Measurements from ENCODE around the gene RRP12.

RRP12 gene

DNA sequence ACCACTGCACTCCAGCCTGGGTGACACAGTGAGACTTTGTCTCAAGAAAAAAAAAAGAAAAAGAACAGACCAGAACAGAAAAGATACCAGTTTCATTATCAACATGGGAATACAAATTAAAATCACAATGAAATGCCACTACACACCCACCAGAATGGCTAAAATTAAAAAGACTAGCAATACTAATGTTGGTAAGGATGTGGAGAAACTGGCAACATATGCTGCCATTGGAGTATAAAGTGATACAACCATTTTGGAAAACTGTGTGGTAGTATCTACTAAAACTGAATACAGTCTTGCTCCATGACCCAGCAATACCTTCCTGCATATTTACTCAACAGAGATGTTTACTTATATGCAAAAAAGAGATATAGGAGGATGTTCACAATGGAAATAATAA lies 2.9 kb upstream of the RRP12 start:
- TF ChIP-seq NFIC (IDR thresholded peaks at IDR 0.05) (no peak), TCF12 (IDR thresholded peaks at IDR 0.05; ENCODE audit: low read depth) (no peak), FOXM1 (IDR thresholded peaks at IDR 0.05; ENCODE audit: borderline replicate concordance, low read depth) (no peak), TEAD4 (IDR thresholded peaks at IDR 0.05) (no peak), EGR1 (IDR thresholded peaks at IDR 0.05) (no peak), YY1 (IDR thresholded peaks at IDR 0.05; ENCODE audit: low read depth) (no peak), CREB1 (IDR thresholded peaks at IDR 0.05; ENCODE audit: low read depth) (no peak), CEBPB (IDR thresholded peaks at IDR 0.05) (no peak), RAD21 (IDR thresholded peaks at IDR 0.05; ENCODE audit: low read depth) (no peak), EP300 (IDR thresholded peaks at IDR 0.05; ENCODE audit: borderline replicate concordance) (no peak), ZBTB7A (IDR thresholded peaks at IDR 0.05; ENCODE audit: low read depth) (no peak), TAF1 (IDR thresholded peaks at IDR 0.05; ENCODE audit: low read depth) (no peak)
- TF ChIP-seq, protein P1, sequence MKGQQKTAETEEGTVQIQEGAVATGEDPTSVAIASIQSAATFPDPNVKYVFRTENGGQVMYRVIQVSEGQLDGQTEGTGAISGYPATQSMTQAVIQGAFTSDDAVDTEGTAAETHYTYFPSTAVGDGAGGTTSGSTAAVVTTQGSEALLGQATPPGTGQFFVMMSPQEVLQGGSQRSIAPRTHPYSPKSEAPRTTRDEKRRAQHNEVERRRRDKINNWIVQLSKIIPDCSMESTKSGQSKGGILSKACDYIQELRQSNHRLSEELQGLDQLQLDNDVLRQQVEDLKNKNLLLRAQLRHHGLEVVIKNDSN (IDR thresholded peaks at IDR 0.05): no peak
- TF ChIP-seq, protein P2, sequence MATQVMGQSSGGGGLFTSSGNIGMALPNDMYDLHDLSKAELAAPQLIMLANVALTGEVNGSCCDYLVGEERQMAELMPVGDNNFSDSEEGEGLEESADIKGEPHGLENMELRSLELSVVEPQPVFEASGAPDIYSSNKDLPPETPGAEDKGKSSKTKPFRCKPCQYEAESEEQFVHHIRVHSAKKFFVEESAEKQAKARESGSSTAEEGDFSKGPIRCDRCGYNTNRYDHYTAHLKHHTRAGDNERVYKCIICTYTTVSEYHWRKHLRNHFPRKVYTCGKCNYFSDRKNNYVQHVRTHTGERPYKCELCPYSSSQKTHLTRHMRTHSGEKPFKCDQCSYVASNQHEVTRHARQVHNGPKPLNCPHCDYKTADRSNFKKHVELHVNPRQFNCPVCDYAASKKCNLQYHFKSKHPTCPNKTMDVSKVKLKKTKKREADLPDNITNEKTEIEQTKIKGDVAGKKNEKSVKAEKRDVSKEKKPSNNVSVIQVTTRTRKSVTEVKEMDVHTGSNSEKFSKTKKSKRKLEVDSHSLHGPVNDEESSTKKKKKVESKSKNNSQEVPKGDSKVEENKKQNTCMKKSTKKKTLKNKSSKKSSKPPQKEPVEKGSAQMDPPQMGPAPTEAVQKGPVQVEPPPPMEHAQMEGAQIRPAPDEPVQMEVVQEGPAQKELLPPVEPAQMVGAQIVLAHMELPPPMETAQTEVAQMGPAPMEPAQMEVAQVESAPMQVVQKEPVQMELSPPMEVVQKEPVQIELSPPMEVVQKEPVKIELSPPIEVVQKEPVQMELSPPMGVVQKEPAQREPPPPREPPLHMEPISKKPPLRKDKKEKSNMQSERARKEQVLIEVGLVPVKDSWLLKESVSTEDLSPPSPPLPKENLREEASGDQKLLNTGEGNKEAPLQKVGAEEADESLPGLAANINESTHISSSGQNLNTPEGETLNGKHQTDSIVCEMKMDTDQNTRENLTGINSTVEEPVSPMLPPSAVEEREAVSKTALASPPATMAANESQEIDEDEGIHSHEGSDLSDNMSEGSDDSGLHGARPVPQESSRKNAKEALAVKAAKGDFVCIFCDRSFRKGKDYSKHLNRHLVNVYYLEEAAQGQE (IDR thresholded peaks at IDR 0.05; ENCODE audit: low read depth): no peak
- TF ChIP-seq, protein P3, sequence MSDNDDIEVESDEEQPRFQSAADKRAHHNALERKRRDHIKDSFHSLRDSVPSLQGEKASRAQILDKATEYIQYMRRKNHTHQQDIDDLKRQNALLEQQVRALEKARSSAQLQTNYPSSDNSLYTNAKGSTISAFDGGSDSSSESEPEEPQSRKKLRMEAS (IDR thresholded peaks at IDR 0.05): no peak

DNA sequence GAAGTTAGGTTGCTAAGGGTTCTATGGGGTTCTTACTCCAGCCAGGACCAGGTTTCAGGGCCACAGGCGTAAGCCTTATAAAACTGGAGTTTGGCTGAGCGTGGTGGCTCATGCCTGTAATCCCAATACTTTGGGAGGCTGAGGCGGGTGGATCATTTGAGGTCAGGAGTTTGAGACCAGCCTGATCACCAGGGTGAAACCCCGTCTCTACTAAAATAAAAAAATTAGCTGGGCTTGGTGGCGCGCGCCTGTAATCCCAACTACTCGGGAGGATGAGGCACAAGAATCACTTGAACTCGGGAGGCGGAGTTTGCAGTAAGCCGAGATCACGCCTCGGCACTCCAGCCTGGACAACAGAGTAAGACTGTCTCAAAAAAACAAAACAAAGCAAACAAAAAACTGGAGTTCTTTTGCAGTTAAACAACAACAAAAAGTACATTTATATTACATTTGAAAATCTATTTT lies 347 bp upstream of the RRP12 start:
- TF ChIP-seq CREB1 (IDR thresholded peaks at IDR 0.05; ENCODE audit: low read depth) (no peak), ZBTB7A (IDR thresholded peaks at IDR 0.05; ENCODE audit: low read depth) (no peak), TCF12 (IDR thresholded peaks at IDR 0.05; ENCODE audit: low read depth) (no peak), TEAD4 (IDR thresholded peaks at IDR 0.05) (no peak), NFIC (IDR thresholded peaks at IDR 0.05) (no peak), RAD21 (IDR thresholded peaks at IDR 0.05; ENCODE audit: low read depth) (no peak), YY1 (IDR thresholded peaks at IDR 0.05; ENCODE audit: low read depth) (no peak), TAF1 (IDR thresholded peaks at IDR 0.05; ENCODE audit: low read depth) (no peak), FOXM1 (IDR thresholded peaks at IDR 0.05; ENCODE audit: borderline replicate concordance, low read depth) (no peak), CEBPB (IDR thresholded peaks at IDR 0.05) (no peak), EGR1 (IDR thresholded peaks at IDR 0.05) (no peak), EP300 (IDR thresholded peaks at IDR 0.05; ENCODE audit: borderline replicate concordance) (no peak)
- TF ChIP-seq, protein P3 (IDR thresholded peaks at IDR 0.05): no peak
- TF ChIP-seq, protein P1 (IDR thresholded peaks at IDR 0.05): no peak
- TF ChIP-seq, protein P2 (IDR thresholded peaks at IDR 0.05; ENCODE audit: low read depth): no peak

DNA sequence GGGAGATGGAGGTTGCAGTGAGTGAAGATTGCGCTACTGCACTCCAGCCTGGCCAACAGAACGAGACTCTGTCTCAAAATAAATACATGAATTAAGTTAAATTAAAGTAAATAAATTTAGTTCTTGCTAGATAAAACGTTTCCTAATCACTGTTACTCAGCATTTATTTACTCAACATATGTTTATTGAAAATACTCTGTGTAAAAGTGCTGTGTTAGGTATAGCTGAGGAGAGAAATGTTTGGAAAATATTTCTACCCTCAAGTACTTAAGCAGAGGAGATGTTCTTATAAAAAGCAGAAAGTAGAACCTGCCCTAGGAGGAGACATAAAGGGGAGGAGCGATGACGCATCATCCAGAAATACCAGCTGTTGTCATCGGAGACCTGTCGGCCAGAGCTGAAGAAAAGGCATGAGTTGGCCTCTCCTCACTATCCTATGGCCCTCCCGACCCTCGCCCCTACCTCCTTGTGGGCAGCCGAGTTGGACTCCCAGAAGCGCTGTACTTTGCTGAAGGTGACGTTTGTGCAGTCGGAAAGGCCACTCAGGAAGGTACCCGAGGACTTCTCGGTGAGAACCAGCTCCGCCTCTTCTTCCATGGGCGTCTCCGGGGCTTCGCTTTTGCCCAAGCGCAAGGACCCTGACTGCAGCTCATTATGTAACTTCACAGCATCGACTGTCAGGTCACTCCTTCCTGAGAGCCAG lies 1.1 kb downstream of the RRP12 start:
- TF ChIP-seq CREB1 (IDR thresholded peaks at IDR 0.05; ENCODE audit: low read depth) (peak; percentile 30; the same call in 1 of the 2 replicates), CEBPB (IDR thresholded peaks at IDR 0.05) (no peak)

DNA sequence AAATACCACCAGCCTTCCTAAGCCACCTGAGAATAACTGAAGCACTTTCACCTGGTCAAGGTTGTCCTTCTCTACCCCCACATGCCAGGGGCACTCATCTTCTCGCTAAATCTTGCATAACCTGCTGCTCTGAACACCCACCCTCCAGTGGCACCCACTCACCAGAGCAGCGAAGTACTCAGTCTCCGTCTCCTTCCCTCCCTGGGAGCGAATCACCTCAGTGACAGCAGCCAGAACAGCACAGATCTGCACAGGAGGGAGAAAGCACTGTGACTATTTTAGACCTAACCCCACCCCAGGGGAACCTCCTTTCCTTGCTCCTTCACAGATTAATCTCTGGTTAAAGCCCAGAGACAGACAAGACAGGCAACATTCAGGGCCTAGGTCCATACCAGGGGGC lies 5.1 kb downstream of the RRP12 start:
- TF ChIP-seq CEBPB (IDR thresholded peaks at IDR 0.05): no peak
- TF ChIP-seq, protein P2 (IDR thresholded peaks at IDR 0.05; ENCODE audit: low read depth): no peak
- TF ChIP-seq RAD21 (IDR thresholded peaks at IDR 0.05; ENCODE audit: low read depth): no peak
- TF ChIP-seq YY1 (IDR thresholded peaks at IDR 0.05; ENCODE audit: low read depth): no peak
- no peak for TF ChIP-seq ZBTB7A (IDR thresholded peaks at IDR 0.05; ENCODE audit: low read depth)
- TF ChIP-seq TCF12 (IDR thresholded peaks at IDR 0.05; ENCODE audit: low read depth): no peak
- no peak for TF ChIP-seq EP300 (IDR thresholded peaks at IDR 0.05; ENCODE audit: borderline replicate concordance)
- no peak for TF ChIP-seq TAF1 (IDR thresholded peaks at IDR 0.05; ENCODE audit: low read depth)
- TF ChIP-seq, protein P1 (IDR thresholded peaks at IDR 0.05): no peak
- no peak for TF ChIP-seq FOXM1 (IDR thresholded peaks at IDR 0.05; ENCODE audit: borderline replicate concordance, low read depth)
- no peak for TF ChIP-seq CREB1 (IDR thresholded peaks at IDR 0.05; ENCODE audit: low read depth)
